Measurements from ENCODE around the gene ZIK1. TPM values are rescaled to one million over a fixed set of nuclear protein-coding genes. Genes with fewer than 3 reads are reported as not detected.

The ZIK1 gene
- total and polyA plus RNA-seq, 2 experiments from 2014 or later = 3.2 to 10.4 TPM

DNA sequence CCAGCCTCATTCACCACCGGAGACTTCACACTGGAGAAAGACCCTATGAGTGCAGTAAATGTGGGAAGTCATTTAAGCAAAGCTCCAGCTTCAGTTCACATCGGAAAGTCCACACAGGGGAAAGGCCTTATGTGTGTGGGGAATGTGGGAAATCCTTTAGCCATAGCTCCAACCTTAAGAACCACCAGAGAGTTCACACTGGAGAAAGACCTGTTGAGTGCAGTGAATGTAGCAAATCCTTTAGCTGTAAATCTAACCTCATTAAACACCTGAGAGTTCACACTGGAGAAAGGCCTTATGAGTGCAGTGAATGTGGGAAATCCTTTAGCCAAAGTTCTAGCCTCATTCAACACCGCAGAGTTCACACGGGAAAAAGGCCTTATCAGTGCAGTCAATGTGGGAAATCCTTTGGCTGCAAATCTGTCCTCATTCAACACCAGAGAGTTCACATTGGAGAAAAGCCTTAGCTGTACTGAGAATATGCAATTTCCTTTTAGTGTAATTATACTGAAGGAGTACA is 57.8 kb downstream of the ZIK1 start:
- Histone ChIP-seq H3K9me2 (ENCODE audit: insufficient read depth) (no peaks in the 10 kb centered on the region), H3K4me2 (ENCODE audit: unreplicated experiment) (no peak overlapping the region), H3K36me3 (ENCODE audit: low read depth) (peaks cover 49% of the 10 kb centered on the region), H3K9me3 (ENCODE audit: low read depth) (no peaks in the 10 kb centered on the region), H3F3A (ENCODE audit: insufficient read depth) (no peaks in the 10 kb centered on the region), H3K79me2 (ENCODE audit: insufficient read depth) (peaks cover 16% of the 10 kb centered on the region), H3K4me3 (no peak overlapping the region), H4K20me1 (ENCODE audit: insufficient read depth) (no peaks in the 10 kb centered on the region), H2AFZ (no peak overlapping the region), H3K9ac (no peak overlapping the region), H3K27me3 (replicated peaks; ENCODE audit: insufficient read depth) (no peaks in the 10 kb centered on the region), H3K27ac (no peak overlapping the region), H3K4me1 (ENCODE audit: insufficient read depth) (no peaks in the 10 kb centered on the region)
- TF ChIP-seq EZH2 (IDR thresholded peaks at IDR 0.05; ENCODE audit: insufficient read depth, poor library complexity, severe bottlenecking) (no peak), EZH2phosphoT487 (IDR thresholded peaks at IDR 0.05; ENCODE audit: insufficient read depth, low read depth) (no peak)
- 97 to 100% methylated on average over 4 of the region's 4 CpGs for WGBS, 2 experiments (ENCODE audit: low coverage in 1 of 2, low lambda C conversion rate in 2 of 2, missing lambda C conversion rate in 2 of 2)
- no peak for DNase-seq
- in situ Hi-C loops (cut with MboI) = no loop called here

DNA sequence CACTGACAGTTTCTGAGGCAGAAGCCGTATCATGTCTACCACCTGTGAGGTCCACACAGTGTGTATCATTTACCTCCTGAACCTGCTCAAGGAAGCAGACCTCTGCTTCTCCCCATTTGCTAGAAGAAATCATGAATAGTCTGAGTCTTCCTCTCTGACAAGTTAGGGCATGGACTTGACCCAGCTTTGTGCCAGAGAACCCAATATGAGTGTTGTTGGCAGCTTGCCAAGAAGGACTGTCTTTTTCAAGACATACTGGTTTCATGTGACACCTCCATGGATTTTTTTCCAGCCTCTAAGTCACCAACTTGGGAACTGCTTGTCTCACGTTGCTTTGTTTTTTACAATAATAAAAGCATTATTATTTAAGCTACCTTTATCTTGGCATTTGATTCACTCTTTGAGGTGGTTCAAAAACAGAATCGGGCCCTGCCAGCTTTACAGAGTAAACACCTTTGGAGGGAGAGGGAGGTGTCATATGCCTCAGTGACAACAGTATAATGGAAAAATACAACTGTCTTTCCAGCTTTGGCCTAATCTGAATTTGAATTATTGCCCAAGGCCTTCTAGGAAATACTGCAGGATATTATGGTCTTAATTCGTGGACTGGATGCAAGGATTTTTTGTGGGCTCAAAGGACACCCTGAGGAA is 58.6 kb downstream of the ZIK1 start:
- Histone ChIP-seq H3F3A (ENCODE audit: insufficient read depth) (no peaks in the 10 kb centered on the region), H3K27me3 (replicated peaks; ENCODE audit: insufficient read depth) (no peaks in the 10 kb centered on the region), H3K4me2 (ENCODE audit: unreplicated experiment) (no peak overlapping the region), H4K20me1 (ENCODE audit: insufficient read depth) (no peaks in the 10 kb centered on the region), H2AFZ (no peak overlapping the region), H3K79me2 (ENCODE audit: insufficient read depth) (peaks cover 9% of the 10 kb centered on the region), H3K4me3 (no peak overlapping the region), H3K27ac (no peak overlapping the region), H3K9me2 (ENCODE audit: insufficient read depth) (no peaks in the 10 kb centered on the region), H3K9me3 (ENCODE audit: low read depth) (no peaks in the 10 kb centered on the region), H3K9ac (no peak overlapping the region), H3K4me1 (ENCODE audit: insufficient read depth) (no peaks in the 10 kb centered on the region), H3K36me3 (ENCODE audit: low read depth) (peaks cover 41% of the 10 kb centered on the region)
- no peak for DNase-seq
- TF ChIP-seq EZH2 (IDR thresholded peaks at IDR 0.05; ENCODE audit: insufficient read depth, poor library complexity, severe bottlenecking) (no peak), EZH2phosphoT487 (IDR thresholded peaks at IDR 0.05; ENCODE audit: insufficient read depth, low read depth) (no peak)
- in situ Hi-C loops (cut with MboI) = no loop called here
- WGBS, 2 experiments (ENCODE audit: low coverage in 1 of 2, low lambda C conversion rate in 2 of 2, missing lambda C conversion rate in 2 of 2) = 96 to 98% methylated on average over 4 of the region's 4 CpGs

Other genes starting within 250 kb of the ZIK1 start
- gene ZNF304, start 232.9 kb upstream of the ZIK1 start, total RNA-seq (2014; rRNA removed; shearing (Covaris generic)) = 7.8 and 8.7 TPM in 2 replicates
- gene ZNF304, start 232.9 kb upstream of the ZIK1 start, polyA plus RNA-seq (2016; fragmentation: Nextera tagmentation; extraction: Ambion mirVana) = 4.2 and 4.8 TPM in 2 replicates
- 9.2 and 21.6 TPM in 2 replicates for gene TRAPPC2B, start 220.6 kb upstream of the ZIK1 start, total RNA-seq (2014; rRNA removed; shearing (Covaris generic))
- gene TRAPPC2B, start 220.6 kb upstream of the ZIK1 start, polyA plus RNA-seq (2016; fragmentation: Nextera tagmentation; extraction: Ambion mirVana) = 30.3 and 33.0 TPM in 2 replicates
- gene ZNF547, start 220.6 kb upstream of the ZIK1 start, total RNA-seq (2014; rRNA removed; shearing (Covaris generic)) = 1.4 and 2.1 TPM in 2 replicates
- gene ZNF547, start 220.6 kb upstream of the ZIK1 start, polyA plus RNA-seq (2016; fragmentation: Nextera tagmentation; extraction: Ambion mirVana) = 1.2 and 2.0 TPM in 2 replicates
- gene ZNF548, start 194.3 kb upstream of the ZIK1 start, total RNA-seq (2014; rRNA removed; shearing (Covaris generic)) = 11.1 and 20.3 TPM in 2 replicates
- gene ZNF548, start 194.3 kb upstream of the ZIK1 start, polyA plus RNA-seq (2016; fragmentation: Nextera tagmentation; extraction: Ambion mirVana) = 6.8 and 6.9 TPM in 2 replicates
- 4.8 and 19.9 TPM in 2 replicates for gene ZNF17, start 173.0 kb upstream of the ZIK1 start, total RNA-seq (2014; rRNA removed; shearing (Covaris generic))
- 3.5 and 4.1 TPM in 2 replicates for gene ZNF17, start 173.0 kb upstream of the ZIK1 start, polyA plus RNA-seq (2016; fragmentation: Nextera tagmentation; extraction: Ambion mirVana)
- gene ZNF749, start 148.8 kb upstream of the ZIK1 start, total RNA-seq (2014; rRNA removed; shearing (Covaris generic)) = 2.4 and 3.6 TPM in 2 replicates
- gene ZNF749, start 148.8 kb upstream of the ZIK1 start, polyA plus RNA-seq (2016; fragmentation: Nextera tagmentation; extraction: Ambion mirVana) = 15.8 and 17.5 TPM in 2 replicates
- gene VN1R1, start 127.0 kb upstream of the ZIK1 start, total RNA-seq (2014; rRNA removed; shearing (Covaris generic)) = 0.32 and 1.5 TPM in 2 replicates
- gene VN1R1, start 127.0 kb upstream of the ZIK1 start, polyA plus RNA-seq (2016; fragmentation: Nextera tagmentation; extraction: Ambion mirVana) = 0.58 and 0.68 TPM in 2 replicates
- 13.6 and 13.7 TPM in 2 replicates for gene ZNF772, start 106.6 kb upstream of the ZIK1 start, total RNA-seq (2014; rRNA removed; shearing (Covaris generic))
- 4.1 and 5.8 TPM in 2 replicates for gene ZNF772, start 106.6 kb upstream of the ZIK1 start, polyA plus RNA-seq (2016; fragmentation: Nextera tagmentation; extraction: Ambion mirVana)
- gene ZNF419, start 96.4 kb upstream of the ZIK1 start, total RNA-seq (2014; rRNA removed; shearing (Covaris generic)) = 13.9 and 29.0 TPM in 2 replicates
- 7.5 and 8.7 TPM in 2 replicates for gene ZNF419, start 96.4 kb upstream of the ZIK1 start, polyA plus RNA-seq (2016; fragmentation: Nextera tagmentation; extraction: Ambion mirVana)
- 33.7 and 41.0 TPM in 2 replicates for gene ZNF773, start 84.2 kb upstream of the ZIK1 start, total RNA-seq (2014; rRNA removed; shearing (Covaris generic))
- gene ZNF773, start 84.2 kb upstream of the ZIK1 start, polyA plus RNA-seq (2016; fragmentation: Nextera tagmentation; extraction: Ambion mirVana) = 18.6 and 22.2 TPM in 2 replicates
- gene ZNF549, start 56.8 kb upstream of the ZIK1 start, total RNA-seq (2014; rRNA removed; shearing (Covaris generic)) = 3.5 and 5.6 TPM in 2 replicates
- gene ZNF549, start 56.8 kb upstream of the ZIK1 start, polyA plus RNA-seq (2016; fragmentation: Nextera tagmentation; extraction: Ambion mirVana) = 3.5 and 4.2 TPM in 2 replicates
- gene ZNF550, start 24.3 kb upstream of the ZIK1 start, total RNA-seq (2014; rRNA removed; shearing (Covaris generic)) = 7.3 and 12.0 TPM in 2 replicates
- gene ZNF550, start 24.3 kb upstream of the ZIK1 start, polyA plus RNA-seq (2016; fragmentation: Nextera tagmentation; extraction: Ambion mirVana) = 3.5 and 4.4 TPM in 2 replicates
- 3.2 and 5.9 TPM in 2 replicates for gene ZNF416, start 5.2 kb upstream of the ZIK1 start, total RNA-seq (2014; rRNA removed; shearing (Covaris generic))
- 4.9 and 5.8 TPM in 2 replicates for gene ZNF416, start 5.2 kb upstream of the ZIK1 start, polyA plus RNA-seq (2016; fragmentation: Nextera tagmentation; extraction: Ambion mirVana)
- 3.7 and 5.1 TPM in 2 replicates for gene ZNF530, start 15.7 kb downstream of the ZIK1 start, total RNA-seq (2014; rRNA removed; shearing (Covaris generic))
- gene ZNF530, start 15.7 kb downstream of the ZIK1 start, polyA plus RNA-seq (2016; fragmentation: Nextera tagmentation; extraction: Ambion mirVana) = 2.4 and 2.6 TPM in 2 replicates
- gene ZNF134, start 30.1 kb downstream of the ZIK1 start, total RNA-seq (2014; rRNA removed; shearing (Covaris generic)) = 23.6 and 27.6 TPM in 2 replicates
- 9.5 and 10.0 TPM in 2 replicates for gene ZNF134, start 30.1 kb downstream of the ZIK1 start, polyA plus RNA-seq (2016; fragmentation: Nextera tagmentation; extraction: Ambion mirVana)
- gene ZNF211, start 49.0 kb downstream of the ZIK1 start, total RNA-seq (2014; rRNA removed; shearing (Covaris generic)) = 8.3 and 11.1 TPM in 2 replicates
- gene ZNF211, start 49.0 kb downstream of the ZIK1 start, polyA plus RNA-seq (2016; fragmentation: Nextera tagmentation; extraction: Ambion mirVana) = 5.5 and 5.7 TPM in 2 replicates
- gene ZSCAN4, start 84.8 kb downstream of the ZIK1 start, total RNA-seq (2014; rRNA removed; shearing (Covaris generic)) = not detected in 2 replicates
- not detected in 2 replicates for gene ZSCAN4, start 84.8 kb downstream of the ZIK1 start, polyA plus RNA-seq (2016; fragmentation: Nextera tagmentation; extraction: Ambion mirVana)
- 6.3 and 7.1 TPM in 2 replicates for gene ZNF551, start 97.8 kb downstream of the ZIK1 start, total RNA-seq (2014; rRNA removed; shearing (Covaris generic))
- gene ZNF551, start 97.8 kb downstream of the ZIK1 start, polyA plus RNA-seq (2016; fragmentation: Nextera tagmentation; extraction: Ambion mirVana) = 1.9 and 2.6 TPM in 2 replicates
- 2.0 and 2.2 TPM in 2 replicates for gene ZNF154, start 125.1 kb downstream of the ZIK1 start, total RNA-seq (2014; rRNA removed; shearing (Covaris generic))
- 2.0 and 2.6 TPM in 2 replicates for gene ZNF154, start 125.1 kb downstream of the ZIK1 start, polyA plus RNA-seq (2016; fragmentation: Nextera tagmentation; extraction: Ambion mirVana)
- gene ZNF671, start 143.5 kb downstream of the ZIK1 start, total RNA-seq (2014; rRNA removed; shearing (Covaris generic)) = 7.2 and 8.4 TPM in 2 replicates
- 6.8 and 6.9 TPM in 2 replicates for gene ZNF671, start 143.5 kb downstream of the ZIK1 start, polyA plus RNA-seq (2016; fragmentation: Nextera tagmentation; extraction: Ambion mirVana)
- 6.7 and 9.4 TPM in 2 replicates for gene ZNF776, start 162.7 kb downstream of the ZIK1 start, total RNA-seq (2014; rRNA removed; shearing (Covaris generic))
- 3.7 and 3.9 TPM in 2 replicates for gene ZNF776, start 162.7 kb downstream of the ZIK1 start, polyA plus RNA-seq (2016; fragmentation: Nextera tagmentation; extraction: Ambion mirVana)
- 8.1 and 20.6 TPM in 2 replicates for gene ZNF586, start 185.5 kb downstream of the ZIK1 start, total RNA-seq (2014; rRNA removed; shearing (Covaris generic))
- 5.1 and 5.8 TPM in 2 replicates for gene ZNF586, start 185.5 kb downstream of the ZIK1 start, polyA plus RNA-seq (2016; fragmentation: Nextera tagmentation; extraction: Ambion mirVana)
- 2.9 and 4.3 TPM in 2 replicates for gene ZNF552, start 230.8 kb downstream of the ZIK1 start, total RNA-seq (2014; rRNA removed; shearing (Covaris generic))
- gene ZNF552, start 230.8 kb downstream of the ZIK1 start, polyA plus RNA-seq (2016; fragmentation: Nextera tagmentation; extraction: Ambion mirVana) = 2.7 and 3.2 TPM in 2 replicates
- gene ZNF587B, start 246.2 kb downstream of the ZIK1 start, total RNA-seq (2014; rRNA removed; shearing (Covaris generic)) = 10.1 and 14.0 TPM in 2 replicates
- 5.1 TPM in 2 replicates for gene ZNF587B, start 246.2 kb downstream of the ZIK1 start, polyA plus RNA-seq (2016; fragmentation: Nextera tagmentation; extraction: Ambion mirVana)

Data from GM23248 (cell line).